Myocyte (in vitro differentiated cells): ENCODE measurements around the gene ZNF358. TPM values are rescaled to one million over a fixed set of nuclear protein-coding genes. Genes with fewer than 3 reads are reported as not detected.
"Not testable (repeated sequence)": the region's sequence is repeated elsewhere in the genome, so short reads cannot be mapped to it uniquely, and the experiment has no call there.

ENCODE experiments used
- DNase-seq: peaks from one replicate; pipeline ENCODE4 v3.0.0-alpha.2; 2012; ENCODE audit warnings: low read depth
- total RNA-seq: library from RNA; depleted of rRNA; stranded (reverse); fragments of >200 nt; gene quantifications from 2 replicates; pipeline ENCODE4 v1.2.3, GENCODE V29; 2014

ZNF358 gene
- total RNA-seq, 1 donor from 2014 or later: 70.8 TPM

DNA sequence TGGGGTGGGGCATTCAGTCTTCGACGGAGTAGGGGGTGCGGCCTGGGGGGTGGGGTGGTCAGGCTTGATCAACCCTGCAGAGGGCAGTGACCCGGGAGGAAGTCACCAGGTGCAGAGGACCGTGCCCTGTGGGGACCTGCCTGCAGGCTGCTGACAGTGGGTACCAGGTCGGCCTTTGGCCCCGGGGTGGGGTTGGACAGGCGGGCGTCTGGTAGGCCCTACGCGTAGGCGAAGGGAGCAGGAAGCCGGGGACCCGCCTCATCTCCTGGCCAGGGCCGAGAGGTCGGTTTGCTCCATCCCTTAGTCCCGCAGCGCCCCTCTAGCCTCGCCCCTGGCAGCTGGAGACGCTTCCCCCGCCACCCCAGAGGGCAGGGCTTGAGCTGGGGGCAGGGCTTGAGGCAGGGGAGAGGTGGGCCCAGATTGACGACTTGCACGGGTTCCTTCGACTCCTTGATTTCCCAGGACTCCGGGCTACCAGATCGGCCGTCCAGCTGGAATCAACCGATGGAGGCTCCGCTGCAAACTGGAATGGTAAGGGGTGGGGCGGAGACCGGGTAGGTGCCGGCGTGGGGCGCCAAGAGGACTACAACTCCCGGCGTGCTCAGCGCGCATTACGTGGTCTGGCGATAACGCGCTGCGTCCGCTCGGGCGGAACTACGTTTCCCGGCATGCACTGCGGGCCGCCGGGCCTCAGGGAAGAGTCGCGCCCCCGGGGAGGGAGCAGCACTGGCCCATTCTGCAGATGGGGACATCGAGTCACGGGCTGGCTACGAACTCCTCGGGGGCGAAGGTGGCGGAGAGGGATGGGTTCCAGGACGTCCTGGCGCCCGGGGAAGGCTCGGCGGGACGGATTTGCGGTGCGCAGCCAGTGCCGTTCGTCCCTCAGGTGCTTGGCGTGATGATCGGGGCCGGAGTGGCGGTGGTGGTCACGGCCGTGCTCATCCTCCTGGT is 19.4 kb downstream of the ZNF358 start, which contains the start of gene PNPLA6:
TSS of gene PNPLA6 (plus strand) at position 671 of the 951 bp plus-strand sequence. CDS start at position 743, 72 bp downstream.
- DNase-seq: peak; percentile 94

DNA sequence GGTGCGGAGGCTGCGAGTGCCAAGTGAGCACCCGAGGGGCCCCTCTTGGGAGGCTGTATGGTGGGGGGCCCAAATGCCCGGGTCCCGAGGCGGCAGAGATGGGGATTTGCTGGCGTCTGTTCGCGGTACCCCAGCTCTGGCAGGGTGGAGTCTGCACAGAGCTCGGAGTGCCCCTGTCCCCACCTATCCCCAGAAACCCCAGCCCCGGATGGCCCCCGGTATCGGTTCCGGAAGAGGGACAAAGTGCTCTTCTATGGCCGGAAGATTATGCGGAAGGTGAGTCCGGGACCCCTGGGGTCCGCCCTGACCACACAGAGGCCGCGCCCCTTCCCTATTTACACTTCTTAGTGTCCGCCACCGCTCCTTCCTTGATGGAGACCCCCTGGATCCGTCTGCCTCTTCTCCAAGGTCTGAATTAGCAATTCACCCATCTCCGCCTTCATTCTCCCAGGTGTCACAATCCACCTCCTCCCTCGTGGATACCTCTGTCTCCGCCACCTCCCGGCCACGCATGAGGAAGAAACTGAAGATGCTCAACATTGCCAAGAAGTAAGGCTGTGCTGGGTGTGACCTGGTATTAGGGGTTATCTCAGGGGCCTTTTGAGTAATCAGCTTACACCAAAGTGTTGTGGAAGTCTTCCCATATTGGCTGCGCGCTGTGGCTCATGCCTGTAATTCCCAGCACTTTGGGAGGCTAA is 20.2 kb downstream of the ZNF358 start:
- DNase-seq: no peak

DNA sequence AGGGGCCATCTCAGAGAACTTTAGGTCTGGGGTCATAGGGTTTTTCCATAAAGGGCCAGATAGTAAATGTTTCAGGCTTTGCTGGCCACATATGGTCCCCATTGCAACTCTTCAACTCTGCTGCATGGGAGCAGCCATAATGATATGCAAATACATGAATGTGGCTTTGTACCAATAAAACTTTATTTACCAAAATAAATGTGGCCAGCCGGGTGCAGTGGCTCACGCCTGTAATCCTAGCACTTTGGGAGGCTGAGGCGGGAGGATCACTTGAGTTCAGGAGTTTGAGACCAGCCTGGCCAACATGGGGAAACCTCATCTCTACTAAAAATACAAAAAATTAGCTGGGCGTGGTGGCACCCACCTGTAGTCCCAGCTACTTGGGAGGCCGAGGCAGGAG is 23.1 kb downstream of the ZNF358 start:
- not testable (repeated sequence) for DNase-seq

DNA sequence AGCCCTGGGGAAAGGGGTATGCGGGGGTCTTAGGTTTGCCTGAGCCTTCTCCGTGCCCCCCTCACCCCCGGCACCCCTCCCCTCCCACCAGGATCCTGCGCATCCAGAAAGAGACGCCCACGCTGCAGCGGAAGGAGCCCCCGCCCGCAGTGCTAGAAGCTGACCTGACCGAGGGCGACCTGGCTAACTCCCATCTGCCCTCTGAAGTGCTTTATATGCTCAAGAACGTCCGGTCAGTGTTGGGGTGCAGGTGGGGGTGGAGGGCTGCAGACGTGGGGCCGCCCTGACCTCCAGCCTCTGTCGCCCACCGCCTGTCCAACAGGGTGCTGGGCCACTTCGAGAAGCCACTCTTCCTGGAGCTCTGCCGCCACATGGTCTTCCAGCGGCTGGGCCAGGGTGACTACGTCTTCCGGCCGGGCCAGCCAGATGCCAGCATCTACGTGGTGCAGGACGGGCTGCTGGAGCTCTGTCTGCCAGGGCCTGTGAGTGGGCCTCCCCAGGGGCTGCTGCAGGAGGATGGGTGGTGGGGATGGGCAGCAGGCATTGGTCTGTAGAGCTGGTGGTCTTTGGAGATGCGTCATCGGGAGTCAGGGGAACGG is 24.0 kb downstream of the ZNF358 start:
- no peak for DNase-seq

DNA sequence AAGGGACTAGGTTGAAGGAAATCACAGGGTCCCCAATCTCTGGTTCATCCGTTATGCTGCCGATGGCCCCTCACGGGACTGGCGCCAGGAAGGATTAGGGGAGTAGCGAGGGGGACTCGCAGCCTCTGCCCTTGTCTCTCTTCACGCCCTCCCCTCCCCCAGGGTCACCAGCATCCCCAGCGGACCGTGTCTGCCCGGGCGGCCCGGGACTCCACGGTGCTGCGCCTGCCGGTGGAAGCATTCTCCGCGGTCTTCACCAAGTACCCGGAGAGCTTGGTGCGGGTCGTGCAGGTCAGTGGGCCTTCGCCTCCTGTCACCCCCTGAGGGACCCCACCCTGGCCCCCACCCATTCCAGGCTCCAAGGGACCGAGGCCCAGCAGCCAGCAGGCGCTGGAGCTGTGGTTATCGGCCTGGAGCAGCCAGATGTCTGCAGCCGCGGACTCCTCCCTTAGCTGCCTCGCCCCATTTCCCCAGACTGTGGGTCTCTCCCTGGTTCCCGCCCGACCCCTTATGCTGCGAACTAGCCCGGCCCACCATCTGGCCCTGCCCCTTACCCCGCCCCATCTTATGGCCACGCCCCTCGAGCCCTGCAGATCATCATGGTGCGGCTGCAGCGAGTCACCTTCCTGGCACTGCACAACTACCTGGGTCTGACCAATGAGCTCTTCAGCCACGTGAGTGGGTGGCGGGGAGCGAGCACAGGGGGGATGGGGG is 25.0 kb downstream of the ZNF358 start:
- no peak for DNase-seq

DNA sequence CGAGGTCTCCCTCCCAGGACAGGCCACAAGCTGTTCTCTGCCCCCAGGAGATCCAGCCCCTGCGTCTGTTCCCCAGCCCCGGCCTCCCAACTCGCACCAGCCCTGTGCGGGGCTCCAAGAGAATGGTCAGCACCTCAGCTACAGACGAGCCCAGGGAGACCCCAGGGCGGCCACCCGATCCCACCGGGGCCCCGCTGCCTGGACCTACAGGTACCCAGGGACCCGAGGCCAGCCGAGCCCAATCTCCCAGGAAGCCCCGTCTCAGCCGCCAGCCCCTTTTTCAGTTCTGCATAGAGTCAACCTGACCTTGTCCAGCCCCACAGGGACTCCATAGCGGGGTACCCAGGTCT is 25.5 kb downstream of the ZNF358 start:
- DNase-seq: no peak

DNA sequence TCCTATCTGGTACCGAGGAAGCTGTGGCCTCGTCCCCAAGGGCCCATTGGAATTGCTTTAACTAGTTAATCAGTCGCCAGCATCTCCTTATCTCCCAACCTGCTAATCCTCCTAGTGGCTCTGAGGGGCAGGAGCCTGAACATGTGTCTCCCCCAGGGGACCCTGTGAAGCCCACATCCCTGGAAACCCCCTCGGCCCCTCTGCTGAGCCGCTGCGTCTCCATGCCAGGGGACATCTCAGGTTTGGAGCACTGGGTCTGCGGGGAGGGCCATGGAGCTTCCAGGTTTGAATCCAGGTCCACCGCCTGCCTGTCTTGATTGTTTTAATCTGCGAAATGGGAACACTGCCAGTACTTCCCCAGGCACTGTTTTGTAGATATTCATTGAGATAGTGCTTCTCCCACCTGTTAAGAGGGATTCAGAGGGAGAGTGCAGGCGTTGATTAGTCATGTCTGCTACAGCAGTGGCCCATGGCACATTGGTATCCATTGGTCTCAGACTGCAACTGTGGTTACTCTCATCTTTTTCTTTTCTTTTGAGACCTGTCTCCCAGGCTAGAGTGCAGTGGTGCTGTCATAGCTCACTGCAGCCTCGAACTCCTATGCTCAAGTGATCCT is 26.0 kb downstream of the ZNF358 start:
- no peak for DNase-seq

DNA sequence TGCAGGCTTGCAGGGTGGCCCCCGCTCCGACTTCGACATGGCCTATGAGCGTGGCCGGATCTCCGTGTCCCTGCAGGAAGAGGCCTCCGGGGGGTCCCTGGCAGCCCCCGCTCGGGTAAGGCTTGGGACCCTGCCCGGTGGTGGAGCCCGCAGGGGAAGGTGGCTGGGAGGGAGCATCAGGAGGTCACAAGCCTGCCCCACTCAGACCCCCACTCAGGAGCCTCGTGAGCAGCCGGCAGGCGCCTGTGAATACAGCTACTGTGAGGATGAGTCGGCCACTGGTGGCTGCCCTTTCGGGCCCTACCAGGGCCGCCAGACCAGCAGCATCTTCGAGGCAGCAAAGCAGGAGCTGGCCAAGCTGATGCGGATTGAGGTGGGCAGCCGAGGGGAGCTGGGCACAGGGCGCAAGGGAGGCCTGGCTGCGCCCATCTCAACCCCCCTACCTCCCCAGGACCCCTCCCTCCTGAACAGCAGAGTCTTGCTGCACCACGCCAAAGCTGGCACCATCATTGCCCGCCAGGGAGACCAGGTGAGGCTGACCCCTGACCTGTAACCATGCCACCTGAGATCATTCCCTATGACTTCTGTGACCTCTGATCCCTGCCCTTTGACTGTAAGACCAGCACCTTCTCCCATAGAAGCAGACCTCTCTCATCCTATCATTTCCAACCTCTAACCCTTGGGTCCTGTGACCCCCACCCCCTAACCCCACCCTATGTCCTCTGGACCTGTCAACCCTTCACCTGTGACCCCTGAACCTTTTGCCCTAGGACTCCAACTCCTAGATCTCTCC is 26.8 kb downstream of the ZNF358 start:
- DNase-seq: no peak

DNA sequence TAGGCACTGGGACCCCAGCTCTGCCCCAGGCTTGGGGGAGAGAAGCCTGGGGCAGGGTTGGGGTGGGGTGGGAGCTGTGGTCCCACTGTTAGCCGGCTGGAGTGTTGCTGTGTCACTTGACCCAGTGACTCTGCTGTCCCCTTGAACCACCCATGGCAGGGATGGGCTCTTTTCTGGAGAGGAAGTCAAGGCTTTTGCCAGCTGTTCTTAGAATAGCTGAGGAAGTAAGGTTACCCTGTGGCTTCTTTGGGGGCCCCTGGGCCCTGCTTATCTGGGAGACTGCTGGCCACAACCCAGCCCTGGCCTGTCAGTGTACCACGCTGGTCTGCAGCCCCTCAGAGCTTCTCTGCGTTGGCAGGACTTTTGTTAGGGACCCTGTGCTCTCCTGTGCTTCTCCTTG is 28.7 kb downstream of the ZNF358 start:
- DNase-seq: no peak

DNA sequence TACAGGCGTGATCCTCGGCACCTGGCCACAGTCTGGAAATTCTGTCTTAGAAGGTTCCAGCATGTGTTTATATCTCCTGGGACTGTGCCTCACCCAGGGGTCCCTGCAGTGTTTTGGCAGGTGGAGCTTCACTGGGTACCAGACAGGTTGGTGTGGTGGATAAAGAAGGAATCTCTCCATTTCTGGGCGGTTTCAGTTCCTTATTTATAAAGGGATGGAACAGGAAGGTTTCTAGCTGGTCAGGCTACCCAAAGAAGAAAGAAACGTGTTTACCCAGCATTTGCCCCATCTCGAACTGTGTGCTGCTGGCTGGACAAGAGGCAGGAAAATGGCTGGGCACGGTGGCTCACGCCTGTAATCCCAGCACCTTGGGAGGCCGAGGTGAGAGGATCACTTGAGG is 29.4 kb downstream of the ZNF358 start:
- no peak for DNase-seq

DNA sequence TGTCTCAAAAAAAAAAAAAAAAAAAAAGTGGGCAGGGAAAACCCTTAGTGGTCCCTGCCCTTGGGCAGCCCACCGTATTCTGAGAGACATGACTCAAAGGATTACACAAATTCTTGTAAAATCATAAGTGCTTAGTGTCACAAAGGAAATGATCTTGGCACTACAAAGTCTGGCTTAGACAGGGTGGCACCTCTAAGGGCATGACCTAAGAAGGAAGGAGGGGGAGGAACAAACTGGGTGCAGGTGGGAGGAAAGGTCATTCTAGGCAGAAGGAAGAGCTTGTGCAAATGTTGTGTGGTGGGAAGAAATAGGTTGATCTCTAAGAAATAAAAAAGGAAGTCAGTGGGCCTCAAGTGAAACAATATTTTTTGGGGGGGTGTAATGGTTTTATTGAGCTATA is 30.0 kb downstream of the ZNF358 start:
- no peak for DNase-seq

DNA sequence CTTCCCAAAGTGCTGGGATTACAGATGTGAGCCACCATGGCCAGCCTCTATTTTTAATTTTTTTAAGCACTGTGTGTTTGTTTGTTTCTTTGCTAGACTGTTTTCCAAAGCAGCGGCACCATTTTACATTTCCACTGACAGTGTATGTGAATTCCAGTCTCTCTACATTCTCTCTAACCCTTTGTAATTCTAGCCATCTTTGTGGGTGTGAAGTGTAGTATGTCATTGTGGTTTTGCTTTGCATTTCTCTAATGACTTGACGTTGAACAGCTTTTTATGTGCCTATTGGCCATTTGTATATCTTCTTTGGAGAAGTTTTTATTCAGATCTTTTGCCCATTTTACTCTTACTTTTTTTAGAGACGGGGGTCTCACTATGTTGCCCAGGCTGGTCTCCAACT is 31.3 kb downstream of the ZNF358 start:
- DNase-seq: no peak

DNA sequence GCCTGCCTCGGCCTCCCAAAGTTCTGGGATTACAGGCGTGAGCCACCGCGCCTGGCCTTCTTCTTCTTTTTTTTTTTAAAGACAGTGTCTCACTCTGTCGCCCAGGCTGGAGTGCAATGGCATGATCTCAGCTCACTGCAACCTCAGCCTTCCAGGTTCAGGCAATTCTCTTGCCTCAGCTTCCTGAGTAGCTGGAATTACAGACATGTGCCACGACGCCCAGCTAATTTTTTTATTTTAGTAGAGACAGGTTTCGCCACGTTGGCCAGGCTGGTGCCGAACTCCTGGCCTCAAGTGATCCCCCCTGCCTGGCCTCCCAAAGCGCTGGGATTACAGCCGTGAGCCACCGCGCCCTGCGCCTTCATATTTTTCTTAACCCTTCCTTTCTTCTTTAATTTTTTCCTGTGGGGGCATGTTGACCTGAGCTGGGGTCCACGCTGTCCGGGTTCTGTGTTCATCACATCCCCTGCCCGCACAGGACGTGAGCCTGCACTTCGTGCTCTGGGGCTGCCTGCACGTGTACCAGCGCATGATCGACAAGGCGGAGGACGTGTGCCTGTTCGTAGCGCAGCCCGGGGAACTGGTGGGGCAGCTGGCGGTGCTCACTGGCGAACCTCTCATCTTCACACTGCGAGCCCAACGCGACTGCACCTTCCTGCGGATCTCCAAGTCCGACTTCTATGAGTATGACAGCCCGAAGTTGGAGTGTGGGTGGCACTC is 33.7 kb downstream of the ZNF358 start:
- DNase-seq: no peak

DNA sequence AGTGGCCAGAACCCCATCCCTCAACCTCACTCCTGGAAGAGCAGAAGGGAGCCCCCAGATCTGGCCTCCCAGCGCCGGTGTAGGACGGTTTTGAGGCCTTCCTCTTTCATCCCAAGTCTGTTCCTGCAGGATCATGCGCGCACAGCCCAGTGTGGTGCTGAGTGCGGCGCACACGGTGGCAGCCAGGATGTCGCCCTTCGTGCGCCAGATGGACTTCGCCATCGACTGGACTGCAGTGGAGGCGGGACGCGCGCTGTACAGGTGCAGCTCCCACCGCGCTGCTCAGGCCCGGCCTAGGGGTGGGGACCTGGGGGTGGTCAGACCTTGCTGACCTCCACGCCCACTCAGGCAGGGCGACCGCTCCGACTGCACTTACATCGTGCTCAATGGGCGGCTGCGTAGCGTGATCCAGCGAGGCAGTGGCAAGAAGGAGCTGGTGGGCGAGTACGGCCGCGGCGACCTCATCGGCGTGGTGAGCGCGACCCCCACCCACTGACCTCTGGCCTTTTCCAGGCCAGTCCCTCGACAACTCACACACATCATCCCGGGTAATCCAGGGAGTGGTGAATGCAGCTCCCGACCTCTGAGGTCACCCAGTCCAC is 34.4 kb downstream of the ZNF358 start:
- DNase-seq: no peak

DNA sequence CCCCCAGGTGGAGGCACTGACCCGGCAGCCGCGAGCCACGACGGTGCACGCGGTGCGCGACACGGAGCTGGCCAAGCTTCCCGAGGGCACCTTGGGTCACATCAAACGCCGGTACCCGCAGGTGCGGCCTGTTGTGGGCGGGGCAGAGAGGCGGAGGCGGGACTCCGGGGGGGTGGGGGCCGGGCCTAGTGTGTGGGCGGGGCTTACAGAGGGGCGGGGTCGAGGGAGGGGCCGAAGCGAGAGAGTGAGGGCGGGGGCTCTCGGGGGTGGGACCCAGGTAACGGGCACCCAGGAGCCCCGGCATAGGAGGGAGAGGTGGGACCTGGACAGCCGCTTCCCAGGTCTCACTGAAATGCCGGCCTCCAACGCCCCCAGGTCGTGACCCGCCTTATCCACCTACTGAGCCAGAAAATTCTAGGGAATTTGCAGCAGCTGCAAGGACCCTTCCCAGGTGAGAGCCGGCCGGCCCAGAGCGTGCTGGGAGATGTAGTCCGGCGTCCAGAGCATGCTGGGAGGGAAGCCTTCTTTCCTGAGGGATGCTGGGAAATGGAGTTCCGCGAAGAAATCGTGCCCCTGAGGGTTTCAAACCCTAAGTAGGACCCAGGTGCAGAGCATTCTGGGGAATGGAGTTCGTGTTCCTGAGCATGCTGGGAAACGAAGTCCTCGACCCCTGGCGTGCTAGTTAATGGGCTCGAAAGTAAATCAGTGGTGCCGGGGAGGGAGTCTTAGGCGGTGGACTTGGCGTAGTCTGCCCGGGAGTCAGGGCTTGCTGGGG is 35.3 kb downstream of the ZNF358 start:
- DNase-seq: no peak

DNA sequence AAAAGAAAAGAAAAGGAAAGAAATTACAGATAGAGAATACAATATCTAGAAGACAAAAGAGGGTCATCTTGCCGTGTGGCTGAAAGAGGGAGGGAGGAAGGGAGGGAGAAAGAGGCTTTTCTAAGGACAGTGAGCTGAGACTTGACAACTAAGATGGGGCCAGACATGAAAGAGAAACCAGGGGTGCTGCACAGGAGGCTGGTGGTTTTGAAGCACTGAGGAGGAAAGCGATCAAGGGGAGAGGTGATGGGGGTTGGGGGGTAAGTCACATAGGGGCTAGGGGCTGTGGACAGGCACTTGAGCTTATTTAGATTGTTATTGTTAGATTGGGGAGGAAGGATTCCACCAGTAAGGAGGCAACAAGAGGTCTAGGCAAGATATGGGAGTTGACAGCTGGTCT is 36.9 kb downstream of the ZNF358 start:
- DNase-seq: no peak

DNA sequence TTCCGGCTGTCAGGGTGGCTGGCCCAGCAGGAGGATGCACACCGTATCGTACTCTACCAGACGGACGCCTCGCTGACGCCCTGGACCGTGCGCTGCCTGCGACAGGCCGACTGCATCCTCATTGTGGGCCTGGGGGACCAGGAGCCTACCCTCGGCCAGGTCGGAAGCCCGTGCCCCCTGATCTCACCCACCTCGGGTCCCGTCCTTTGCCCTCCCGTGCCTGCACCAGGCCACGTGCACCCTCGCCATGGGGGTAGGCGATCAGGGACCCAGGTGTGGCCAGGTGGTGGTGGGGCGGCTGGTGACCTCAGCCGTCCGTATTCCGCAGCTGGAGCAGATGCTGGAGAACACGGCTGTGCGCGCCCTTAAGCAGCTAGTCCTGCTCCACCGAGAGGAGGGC is 38.7 kb downstream of the ZNF358 start:
- DNase-seq: no peak
